ENCODE results near the gene HSPG2.
"Not testable (repeated sequence)": the region's sequence is repeated elsewhere in the genome, so short reads cannot be mapped to it uniquely, and the experiment has no call there.

The HSPG2 gene

DNA sequence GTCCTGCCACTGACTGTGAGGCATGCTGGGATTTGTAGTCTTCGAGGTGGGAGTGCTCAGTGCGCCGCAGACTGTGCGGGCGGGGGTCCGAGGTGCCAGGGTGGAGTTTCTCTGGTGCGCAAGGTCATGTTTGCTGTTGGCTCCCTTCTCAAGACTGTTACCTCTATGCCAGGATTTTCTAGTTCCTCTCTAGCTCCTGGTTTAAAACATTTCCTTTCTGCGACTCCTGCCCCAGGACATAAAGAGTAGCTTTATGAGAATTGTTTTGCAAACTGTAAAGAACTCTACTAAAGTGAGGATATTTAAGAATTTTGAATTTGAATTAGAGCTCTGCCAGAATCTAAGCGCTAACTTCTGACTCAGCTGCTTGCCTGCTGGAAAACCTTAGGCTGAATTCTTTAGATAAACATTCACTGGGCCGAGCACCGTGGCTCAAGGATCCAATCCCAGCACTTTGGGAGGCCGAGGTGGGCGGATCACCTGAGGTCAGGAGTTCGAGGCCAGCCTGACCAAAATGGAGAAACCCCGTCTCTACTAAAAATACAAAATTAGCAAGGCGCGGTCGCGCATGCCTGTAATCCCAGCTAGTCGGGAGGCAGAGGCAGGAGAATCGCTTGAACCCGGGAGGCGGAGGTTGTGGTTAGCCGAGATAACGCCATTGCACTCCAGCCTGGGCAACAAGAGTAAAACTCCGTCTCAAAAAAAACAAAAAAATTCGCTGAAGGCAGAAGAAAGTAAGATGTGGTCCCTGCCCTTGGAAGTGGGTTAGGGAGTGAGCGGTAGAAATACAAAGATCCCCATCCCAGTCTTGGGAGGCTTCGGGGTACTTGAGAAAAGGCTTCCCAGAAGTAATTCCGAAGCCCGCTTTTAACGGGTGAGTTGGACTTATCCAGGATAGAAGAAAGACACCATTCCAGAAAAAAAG, 153.2 kb downstream of the HSPG2 start:
- DNase-seq (ENCODE audit: low read depth): peak; percentile 76

DNA sequence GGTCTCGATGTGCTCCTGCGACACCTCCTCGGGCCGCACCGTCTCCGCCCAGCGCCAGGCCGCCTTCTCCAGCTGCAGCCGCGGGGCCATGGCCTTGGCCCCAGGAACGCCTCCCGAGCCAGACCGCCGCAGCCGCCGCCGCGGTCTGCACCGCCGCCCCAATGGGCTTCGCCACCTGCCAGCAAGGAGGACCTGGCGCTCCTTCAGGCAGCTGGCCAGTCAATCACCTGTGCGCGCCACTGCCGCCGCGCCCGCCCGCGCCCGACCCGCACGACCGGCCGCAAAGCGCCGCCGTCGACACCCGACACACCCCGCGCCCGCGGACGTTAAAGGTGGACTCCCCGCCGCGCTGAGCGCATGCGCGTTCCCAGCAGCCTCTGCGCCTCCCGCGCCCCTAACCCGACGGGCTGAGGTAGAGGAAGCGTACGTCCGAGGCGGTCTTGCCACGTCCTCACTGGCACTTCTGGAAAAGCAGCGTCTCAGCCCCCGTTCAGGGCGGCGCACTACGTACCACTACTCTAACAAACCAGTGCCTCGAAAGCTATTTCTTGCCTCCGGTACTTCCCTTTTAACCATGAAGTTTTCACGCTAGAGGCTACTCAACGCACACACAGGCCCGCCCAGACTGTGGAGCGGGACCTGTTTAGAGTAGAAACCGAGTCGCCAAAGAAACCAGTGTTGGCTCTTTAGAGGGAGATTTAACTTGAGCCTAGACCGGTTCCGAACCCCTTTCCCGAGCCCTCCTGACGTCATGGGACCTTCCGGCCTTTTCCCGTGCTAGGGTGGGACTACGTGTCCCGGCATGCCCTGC, 154.0 kb downstream of the HSPG2 start, which contains the start of gene USP48:
TSS of gene USP48 (minus strand) at position 282 of the 811 bp plus-strand sequence. CDS start at position 90, 192 bp downstream.
- peak; percentile 97 for DNase-seq (ENCODE audit: low read depth)

DNA sequence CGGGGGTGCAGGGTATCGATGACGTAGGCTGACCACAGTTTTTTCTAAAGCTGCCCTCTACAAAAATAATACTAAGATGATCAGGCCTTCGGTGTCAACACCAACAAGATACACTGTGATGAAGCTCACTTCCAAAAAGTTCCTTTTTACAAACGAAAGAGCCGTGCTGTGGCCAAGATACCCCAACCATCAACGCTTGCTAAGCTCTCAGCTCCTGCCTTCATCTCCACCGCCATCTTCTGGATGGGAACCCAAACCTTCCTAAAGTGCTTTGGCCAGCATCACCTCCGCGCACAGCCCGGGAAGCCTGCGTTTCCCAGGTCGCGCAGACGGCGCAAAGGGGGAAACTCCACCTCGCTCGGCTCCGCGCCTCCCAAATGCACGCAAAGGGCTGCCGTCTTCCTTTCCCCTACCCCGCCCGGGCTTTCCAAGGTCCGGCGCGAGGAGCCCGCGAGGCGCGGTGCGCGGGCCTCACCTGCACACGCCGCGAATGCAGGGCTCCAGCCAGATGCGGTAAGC, 154.7 kb downstream of the HSPG2 start:
- peak; percentile 66 for DNase-seq (ENCODE audit: low read depth)

DNA sequence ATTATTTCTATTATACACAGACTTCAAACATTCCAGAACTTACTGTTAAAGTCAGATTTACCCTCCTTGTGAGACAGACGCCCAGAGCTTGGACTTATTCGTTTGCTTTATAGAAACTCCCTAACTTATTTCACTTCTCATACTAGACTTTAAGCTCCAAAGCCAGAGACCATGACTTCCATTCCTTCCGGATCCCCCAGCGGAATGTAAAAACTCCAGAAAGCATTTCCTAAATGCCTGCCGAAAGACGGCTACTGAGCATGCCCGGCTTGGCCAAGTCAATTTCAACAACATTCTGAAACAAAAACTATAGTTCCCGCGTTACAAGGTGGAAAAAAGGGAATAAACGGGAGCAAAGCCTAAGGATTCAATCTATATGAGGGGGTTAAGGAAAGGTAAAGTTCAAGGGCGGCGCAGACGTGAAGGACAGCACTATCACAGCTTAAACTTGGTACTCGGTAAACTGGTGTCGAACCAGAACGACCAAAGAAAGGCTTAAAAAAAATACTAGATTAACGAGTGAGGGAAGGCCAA, 155.2 kb downstream of the HSPG2 start:
- peak; percentile 75 for DNase-seq (ENCODE audit: low read depth)

DNA sequence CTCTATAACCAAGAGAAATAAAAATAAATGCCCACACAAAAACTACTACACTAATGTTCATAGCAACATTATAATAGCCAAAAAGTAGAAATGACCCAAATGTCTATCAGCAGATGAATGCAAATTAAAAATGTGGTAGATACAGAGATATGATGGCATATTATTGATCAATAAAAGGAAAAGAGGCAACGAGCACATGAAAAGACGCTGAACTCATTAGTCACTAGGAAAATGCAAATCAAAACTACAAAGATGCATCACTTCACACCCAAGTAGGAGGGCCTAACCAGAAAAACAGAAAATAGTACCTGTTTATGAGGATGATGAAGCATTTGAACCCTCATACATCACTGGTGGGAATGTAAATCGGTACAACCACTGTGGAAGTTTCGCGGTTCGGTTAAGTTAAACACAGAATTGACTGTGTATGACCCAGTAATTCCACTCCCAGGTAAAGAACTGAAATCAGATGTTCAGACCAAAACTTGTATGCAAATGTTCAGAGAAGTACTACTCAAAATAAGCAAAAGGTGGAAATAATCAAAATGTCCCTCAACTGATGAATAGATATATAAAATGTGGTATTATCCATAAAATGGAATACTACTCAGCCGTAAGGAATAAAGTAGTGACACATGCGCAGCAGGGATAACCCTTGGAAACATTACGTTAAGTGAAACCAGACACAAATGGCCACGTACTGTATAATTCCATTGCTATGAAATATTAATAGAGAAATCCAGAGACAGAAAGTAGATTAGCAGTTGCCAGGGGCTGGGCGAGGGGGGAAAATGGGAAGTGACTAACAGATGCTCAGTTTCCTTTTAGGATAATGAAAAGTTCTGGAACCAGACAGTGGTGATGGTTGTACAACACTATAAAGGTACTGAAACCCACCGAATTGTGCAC, 157.2 kb downstream of the HSPG2 start:
- no peak for DNase-seq (ENCODE audit: low read depth)

DNA sequence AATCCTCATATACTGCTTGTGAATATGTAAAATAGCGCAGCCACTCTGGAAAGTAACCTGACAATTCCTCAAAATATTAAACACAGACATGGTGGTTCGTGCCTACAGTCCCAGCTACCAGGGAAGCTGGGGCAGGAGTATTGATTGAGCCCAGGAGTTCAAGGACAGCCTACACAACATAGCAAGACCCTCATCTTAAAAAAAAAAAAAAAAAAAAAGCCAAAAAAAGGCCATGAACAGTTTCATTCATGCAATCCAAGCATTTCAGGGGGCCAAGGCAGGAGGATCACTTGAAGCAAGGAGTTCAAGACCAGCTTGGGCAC, 158.7 kb downstream of the HSPG2 start:
- no peak for DNase-seq (ENCODE audit: low read depth)

DNA sequence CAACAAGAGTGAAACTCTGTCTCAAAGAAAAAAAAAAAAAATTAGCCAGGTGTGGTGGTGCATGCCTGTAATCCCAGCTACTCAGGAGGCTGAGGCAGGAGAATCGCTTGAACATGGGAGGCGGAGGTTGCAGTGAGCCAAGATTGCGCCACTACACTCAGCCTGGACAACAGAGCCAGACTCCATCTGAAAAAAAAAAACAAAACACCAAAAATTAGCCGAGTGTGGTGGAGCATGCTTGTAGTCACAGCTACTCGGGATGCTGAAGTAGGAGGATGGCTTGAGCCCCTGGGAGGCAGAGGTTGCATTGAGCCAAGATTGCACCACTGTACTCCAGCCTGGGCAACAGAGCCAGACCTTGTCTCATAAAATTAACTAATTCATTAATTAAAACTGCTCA, 160.2 kb downstream of the HSPG2 start:
- not testable (repeated sequence) for DNase-seq (ENCODE audit: low read depth)

DNA sequence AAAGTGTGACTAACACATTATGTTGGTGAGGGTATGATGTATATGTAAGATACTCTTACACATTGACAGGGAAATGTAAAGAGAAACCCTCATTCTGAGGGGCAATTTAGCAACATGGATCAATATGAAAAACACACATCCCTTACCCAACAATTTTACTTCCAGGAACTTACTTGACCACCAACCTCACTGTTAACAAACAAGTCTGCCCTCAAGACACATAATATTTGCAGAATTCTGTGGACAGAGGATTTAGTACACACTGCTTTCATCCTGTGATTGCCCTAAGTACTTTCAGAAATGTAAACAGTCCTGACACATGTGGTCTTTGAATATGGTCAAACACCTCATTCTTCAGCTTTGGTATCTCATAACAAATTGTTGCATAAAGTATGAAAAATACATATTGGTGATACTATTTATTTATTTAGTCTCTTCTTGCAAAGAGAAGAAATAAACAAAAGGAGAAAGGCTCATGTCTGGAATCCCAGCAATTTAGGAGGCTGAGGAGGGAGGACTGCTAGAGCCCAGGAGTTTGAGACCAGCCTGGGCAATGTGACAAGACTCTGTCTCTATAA, 161.0 kb downstream of the HSPG2 start:
- peak; percentile 81 for DNase-seq (ENCODE audit: low read depth)

DNA sequence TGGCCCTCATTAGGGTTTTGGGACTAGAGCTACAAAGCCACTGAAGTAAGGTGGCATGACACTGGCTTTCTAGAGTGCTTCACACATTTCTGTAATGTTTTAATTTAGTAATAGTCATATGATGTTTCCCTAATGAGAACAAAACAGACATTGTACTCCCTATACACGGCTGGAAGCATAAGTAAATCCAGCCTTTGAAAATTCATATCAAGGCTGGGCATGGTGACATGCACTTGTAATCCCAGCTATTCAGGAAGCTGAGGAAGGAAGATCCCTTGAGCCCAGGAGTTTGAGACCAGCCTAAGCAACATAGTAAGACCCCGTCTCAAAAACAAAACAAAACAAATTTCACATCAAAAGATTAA, 161.6 kb downstream of the HSPG2 start:
- no peak for DNase-seq (ENCODE audit: low read depth)

DNA sequence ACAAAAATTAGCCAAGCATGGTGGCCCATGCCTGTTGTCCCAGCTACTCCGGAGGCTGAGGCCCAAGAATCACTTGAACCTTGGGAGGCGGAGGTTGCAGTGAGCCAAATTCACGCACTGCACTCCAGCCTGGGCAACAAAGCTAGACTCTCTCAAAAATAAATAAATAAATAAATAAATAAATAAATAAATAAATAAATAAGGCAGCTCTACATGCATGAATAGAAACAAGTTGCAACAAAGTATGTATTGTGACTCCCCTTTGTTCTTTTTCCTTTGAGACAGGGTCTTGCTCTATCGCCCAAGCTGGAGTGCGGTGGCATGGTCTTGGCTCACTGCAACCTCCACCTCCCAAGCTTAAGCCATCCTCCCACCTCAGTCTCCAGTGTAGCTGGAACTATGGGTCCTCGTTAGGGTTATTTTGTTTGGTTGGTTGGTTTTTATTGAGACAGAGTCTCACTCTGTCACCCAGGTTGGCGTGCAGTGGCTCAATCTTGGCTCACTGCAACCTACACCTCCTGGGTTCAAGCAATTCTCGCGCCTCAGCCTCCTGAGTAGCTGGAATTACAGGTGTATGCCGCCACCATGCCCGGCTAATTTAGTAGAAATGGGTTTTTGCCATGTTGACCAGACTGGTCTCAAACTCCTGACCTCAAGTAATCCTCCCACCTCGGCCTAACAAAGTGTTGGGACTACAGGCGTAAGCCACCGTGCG, 162.1 kb downstream of the HSPG2 start:
- DNase-seq (ENCODE audit: low read depth): no peak

DNA sequence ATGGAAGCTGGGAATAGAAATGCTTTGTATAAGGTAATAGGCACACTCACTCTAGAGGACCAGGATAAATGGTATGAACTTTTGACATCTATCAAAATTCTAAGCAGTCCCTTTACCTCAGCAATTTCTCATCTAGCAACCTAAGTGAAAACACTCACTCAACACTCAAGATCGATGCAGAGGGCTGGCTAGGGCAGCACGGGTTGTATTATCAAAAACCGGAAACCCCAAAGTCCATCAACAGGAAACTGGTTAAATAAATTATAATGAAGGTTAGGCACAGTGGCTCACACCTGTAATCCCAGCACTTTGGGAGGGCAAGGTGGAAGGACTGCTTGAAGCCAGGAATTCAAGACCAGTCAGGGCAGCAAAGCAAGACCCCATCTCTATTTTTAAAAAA, 163.5 kb downstream of the HSPG2 start:
- no peak for DNase-seq (ENCODE audit: low read depth)
